Tibial artery (tissue), 4 donors: ENCODE data around the gene CEP350.

ENCODE experiments used
- DNase-seq, 2 donors: peaks; one replicate each; pipeline ENCODE4 v3.0.0-alpha.2; 2019
- H3K27ac ChIP-seq, 2 donors: fragments of 200-600 bp; sonication (generic) in 1 of 2; 1 replicate in 1 of 2; 2 replicates in 1 of 2; pipeline ENCODE4 v1.5.1; 2018 to 2019; ENCODE audit warnings: mild to moderate bottlenecking in 1 of 2
- H3K27me3 ChIP-seq, 2 donors: fragments of 200-600 bp; sonication (generic) in 1 of 2; one replicate each; pipeline versions ENCODE4 v1.5.1 to v1.6.0; 2016 to 2019
- H3K36me3 ChIP-seq, 3 donors: fragments of 200-600 bp; sonication (generic) in 2 of 3; one replicate each; pipeline ENCODE4 v1.5.1; 2016 to 2019; ENCODE audit warnings: mild to moderate bottlenecking in 2 of 3
- H3K4me1 ChIP-seq, 4 donors: fragments of 200-600 bp; sonication (generic) in 2 of 4; 1 replicate in 3 of 4; 2 replicates in 1 of 4; pipeline ENCODE4 v1.5.1; 2016 to 2019
- H3K4me3 ChIP-seq, 2 donors: fragments of 200-600 bp; sonication (generic) in 1 of 2; 1 replicate in 1 of 2; 2 replicates in 1 of 2; pipeline ENCODE4 v1.5.1; 2018 to 2019; ENCODE audit warnings: mild to moderate bottlenecking in 2 of 2
- H3K9me3 ChIP-seq, 3 donors: fragments of 200-600 bp; sonication (generic) in 1 of 3; one replicate each; pipeline ENCODE4 v1.5.1; 2016 to 2019
- intact Hi-C: fragments of 100-400 bp; cut with DNase I; formaldehyde crosslinking; loops from one replicate; pipeline ENCODE4 v1.15.0; 2023; ENCODE audit warnings: low total_unique reads
- TF ChIP-seq, protein P1 (sequence below), 2 experiments: fragments of 200-600 bp in 1 of 2; fragments of 450-650 bp in 1 of 2; IDR thresholded peaks; one replicate each; pipeline ENCODE4 v1.5.1; 2017 to 2019; ENCODE audit warnings: antibody characterized with exemption in 2 of 2, mild to moderate bottlenecking in 1 of 2, moderate library complexity in 1 of 2

The CEP350 gene, protein sequence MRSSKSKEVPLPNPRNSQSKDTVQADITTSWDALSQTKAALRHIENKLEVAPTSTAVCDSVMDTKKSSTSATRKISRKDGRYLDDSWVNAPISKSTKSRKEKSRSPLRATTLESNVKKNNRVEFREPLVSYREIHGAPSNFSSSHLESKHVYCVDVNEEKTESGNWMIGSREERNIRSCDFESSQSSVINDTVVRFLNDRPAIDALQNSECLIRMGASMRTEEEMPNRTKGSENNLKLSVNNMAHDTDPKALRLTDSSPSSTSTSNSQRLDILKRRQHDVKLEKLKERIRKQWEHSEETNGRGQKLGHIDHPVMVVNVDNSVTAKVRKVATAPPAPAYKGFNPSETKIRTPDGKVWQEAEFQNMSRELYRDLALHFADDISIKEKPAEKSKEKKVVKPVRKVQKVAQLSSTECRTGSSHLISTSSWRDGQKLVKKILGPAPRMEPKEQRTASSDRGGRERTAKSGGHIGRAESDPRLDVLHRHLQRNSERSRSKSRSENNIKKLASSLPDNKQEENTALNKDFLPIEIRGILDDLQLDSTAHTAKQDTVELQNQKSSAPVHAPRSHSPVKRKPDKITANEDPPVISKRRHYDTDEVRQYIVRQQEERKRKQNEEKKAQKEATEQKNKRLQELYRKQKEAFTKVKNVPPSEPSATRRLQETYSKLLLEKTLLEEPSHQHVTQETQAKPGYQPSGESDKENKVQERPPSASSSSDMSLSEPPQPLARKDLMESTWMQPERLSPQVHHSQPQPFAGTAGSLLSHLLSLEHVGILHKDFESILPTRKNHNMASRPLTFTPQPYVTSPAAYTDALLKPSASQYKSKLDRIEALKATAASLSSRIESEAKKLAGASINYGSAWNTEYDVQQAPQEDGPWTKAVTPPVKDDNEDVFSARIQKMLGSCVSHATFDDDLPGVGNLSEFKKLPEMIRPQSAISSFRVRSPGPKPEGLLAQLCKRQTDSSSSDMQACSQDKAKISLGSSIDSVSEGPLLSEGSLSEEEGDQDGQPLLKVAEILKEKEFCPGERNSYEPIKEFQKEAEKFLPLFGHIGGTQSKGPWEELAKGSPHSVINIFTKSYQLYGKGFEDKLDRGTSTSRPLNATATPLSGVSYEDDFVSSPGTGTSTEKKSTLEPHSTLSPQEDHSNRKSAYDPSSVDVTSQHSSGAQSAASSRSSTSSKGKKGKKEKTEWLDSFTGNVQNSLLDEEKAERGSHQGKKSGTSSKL (N-terminal part only)

DNA sequence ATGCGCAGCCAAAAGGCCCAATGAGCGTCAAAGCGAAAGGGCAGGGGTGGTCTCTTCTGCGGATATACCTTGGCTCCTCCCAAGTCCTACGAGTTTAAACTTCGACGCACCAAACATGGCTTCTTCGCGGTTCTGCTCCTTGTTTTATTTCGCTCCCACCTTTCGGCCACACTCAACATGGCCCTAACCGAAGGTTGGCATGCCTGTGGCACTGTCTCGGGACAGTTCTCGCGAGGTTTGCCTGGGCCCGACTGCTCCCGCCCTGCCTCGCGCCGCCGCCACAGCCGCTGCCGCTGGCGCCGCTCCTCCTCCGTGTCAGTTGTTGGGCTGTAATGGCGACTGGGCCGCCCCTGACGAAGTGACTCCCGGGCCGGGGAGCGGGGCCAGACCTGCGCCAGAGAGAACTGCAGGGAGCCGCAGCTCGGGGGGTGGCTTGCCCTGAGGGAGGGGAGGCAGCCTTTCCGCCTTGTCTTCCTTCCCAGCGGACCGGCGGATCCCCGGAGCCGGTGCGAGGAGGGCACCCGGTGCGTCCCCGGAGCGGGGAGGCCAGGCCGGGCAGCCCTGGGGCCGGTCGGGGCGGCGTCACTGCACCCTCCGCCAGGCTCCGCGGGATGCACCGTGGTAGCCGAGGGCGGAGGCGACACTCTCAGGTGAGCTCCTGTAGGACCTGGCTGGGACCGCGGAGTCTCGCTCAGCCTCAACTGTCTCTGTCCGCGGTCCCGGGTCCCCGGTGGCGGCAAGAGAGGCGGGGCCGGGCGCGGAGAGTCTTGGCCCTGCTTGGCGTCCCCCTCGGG, at the start of gene CEP350:
TSS of gene CEP350 (plus strand) at position 318 of the 794 bp plus-strand sequence. CDS start 31,372 bp downstream, outside the sequence.
- intact Hi-C loops = loop anchor here (5.0 kb wide), 1 partner anchor 72 kb away; the partner anchor contains the start of gene TOR1AIP1

DNA sequence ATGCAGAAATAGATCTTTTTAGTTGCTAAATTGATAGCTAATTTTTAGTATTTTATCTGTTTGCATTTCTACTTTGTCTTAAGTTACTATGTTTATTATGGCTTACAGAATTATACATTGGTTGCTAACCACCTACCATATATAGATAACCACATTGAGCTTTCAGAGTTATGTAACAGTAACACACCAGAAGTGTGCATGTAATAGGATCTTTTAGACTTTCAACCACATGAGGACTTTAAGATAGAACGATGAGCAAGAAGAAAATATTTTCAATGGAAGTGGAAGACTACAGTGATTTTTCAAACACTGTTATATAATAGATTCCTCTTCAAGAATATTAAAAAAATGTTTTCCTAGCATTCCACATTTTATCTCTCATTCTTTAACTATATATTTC, 43.7 kb upstream of the CEP350 start:
- Histone ChIP-seq H3K4me3 (no peak overlapping the region), H3K27ac (no peak overlapping the region), H3K9me3 (no peaks in the 10 kb centered on the region), H3K4me1 (no peaks in the 10 kb centered on the region), H3K27me3 (no peaks in the 10 kb centered on the region), H3K36me3 (peaks cover 70 to 89% (median 84%) of the 10 kb centered on the region in 3 donors)
- intact Hi-C loops = no loop called here
- DNase-seq = no peak
- TF ChIP-seq, protein P1, sequence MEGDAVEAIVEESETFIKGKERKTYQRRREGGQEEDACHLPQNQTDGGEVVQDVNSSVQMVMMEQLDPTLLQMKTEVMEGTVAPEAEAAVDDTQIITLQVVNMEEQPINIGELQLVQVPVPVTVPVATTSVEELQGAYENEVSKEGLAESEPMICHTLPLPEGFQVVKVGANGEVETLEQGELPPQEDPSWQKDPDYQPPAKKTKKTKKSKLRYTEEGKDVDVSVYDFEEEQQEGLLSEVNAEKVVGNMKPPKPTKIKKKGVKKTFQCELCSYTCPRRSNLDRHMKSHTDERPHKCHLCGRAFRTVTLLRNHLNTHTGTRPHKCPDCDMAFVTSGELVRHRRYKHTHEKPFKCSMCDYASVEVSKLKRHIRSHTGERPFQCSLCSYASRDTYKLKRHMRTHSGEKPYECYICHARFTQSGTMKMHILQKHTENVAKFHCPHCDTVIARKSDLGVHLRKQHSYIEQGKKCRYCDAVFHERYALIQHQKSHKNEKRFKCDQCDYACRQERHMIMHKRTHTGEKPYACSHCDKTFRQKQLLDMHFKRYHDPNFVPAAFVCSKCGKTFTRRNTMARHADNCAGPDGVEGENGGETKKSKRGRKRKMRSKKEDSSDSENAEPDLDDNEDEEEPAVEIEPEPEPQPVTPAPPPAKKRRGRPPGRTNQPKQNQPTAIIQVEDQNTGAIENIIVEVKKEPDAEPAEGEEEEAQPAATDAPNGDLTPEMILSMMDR (IDR thresholded peaks at IDR 0.05) = no peak

More for the DNA sequence above, at the start of gene CEP350:
- Histone ChIP-seq H3K4me1 (peaks cover 0 to 44% (median 14%) of the 10 kb centered on the region in 4 donors), H3K4me3 (peak within 1 kb of the TSS; percentile 90 to 97), H3K9me3 (no peaks in the 10 kb centered on the region), H3K36me3 (no peaks in the 10 kb centered on the region), H3K27ac (peak within 1 kb of the TSS; percentile 98), H3K27me3 (no peaks in the 10 kb centered on the region)
- TF ChIP-seq, protein P1 (IDR thresholded peaks at IDR 0.05) = no peak
- peak; percentile 98 to 99 for DNase-seq

DNA sequence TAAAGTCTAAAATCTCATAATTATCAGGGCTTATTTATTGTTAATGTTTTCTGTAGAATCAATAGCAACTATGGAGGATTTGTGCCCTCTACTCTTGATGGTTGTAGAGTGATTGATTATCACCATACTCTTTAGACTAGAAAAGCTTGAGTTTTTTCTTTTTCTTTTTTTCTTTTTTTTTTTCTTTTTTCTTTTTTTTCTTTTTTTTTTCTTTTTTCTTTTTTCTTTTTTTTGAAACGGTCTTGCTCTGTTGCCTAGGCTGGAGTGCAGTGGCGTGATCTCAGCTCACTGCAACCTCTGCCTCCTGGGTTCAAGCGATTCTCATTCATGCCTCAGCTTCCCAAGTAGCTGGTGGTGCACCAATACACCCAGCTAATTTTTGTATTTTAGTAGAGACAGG, 42.8 kb upstream of the CEP350 start:
- intact Hi-C loops = no loop called here
- TF ChIP-seq, protein P1 (IDR thresholded peaks at IDR 0.05) = no peak
- no peaks in the 10 kb centered on the region for H3K27me3 ChIP-seq
- H3K4me1 ChIP-seq = no peaks in the 10 kb centered on the region
- H3K4me3 ChIP-seq = no peak overlapping the region
- no peak for DNase-seq
- H3K9me3 ChIP-seq = no peaks in the 10 kb centered on the region
- H3K36me3 ChIP-seq = peaks cover 71 to 90% (median 84%) of the 10 kb centered on the region in 3 donors
- H3K27ac ChIP-seq = no peak overlapping the region

DNA sequence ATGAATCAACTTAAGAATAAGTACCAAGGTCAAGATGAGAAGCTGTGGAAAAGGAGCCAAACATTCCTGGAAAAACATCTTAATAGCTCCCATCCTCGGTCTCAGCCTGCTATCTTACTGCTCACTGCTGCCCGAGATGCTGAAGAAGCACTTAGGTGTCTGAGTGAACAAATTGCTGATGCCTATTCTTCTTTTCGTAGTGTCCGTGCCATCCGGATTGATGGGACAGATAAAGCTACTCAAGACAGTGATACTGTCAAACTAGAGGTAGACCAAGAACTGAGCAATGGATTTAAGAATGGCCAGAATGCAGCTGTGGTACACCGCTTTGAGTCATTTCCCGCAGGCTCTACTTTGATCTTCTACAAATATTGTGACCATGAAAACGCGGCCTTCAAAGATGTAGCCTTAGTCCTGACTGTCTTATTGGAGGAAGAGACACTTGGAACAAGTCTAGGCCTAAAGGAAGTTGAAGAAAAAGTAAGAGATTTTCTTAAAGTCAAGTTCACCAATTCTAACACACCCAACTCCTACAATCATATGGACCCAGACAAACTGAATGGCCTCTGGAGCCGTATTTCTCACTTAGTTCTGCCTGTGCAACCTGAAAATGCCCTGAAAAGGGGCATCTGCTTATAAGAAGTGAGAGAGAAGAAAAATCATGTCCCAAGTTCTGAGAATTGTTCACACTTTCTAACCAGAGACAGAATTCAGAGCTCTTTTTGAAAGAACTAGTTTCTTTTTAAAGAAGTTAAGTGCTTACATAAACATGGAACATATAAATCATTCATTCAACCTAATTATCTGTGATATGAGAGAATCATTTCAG, 36.8 kb upstream of the CEP350 start:
- Histone ChIP-seq H3K4me3 (no peak overlapping the region), H3K9me3 (no peaks in the 10 kb centered on the region), H3K4me1 (no peaks in the 10 kb centered on the region), H3K27ac (no peak overlapping the region), H3K36me3 (peaks cover 74 to 79% (median 75%) of the 10 kb centered on the region in 3 donors), H3K27me3 (no peaks in the 10 kb centered on the region)
- DNase-seq = no peak
- TF ChIP-seq, protein P1 (IDR thresholded peaks at IDR 0.05) = no peak
- intact Hi-C loops = no loop called here
